ENCODE results near the gene SH2B3.

The SH2B3 gene

DNA sequence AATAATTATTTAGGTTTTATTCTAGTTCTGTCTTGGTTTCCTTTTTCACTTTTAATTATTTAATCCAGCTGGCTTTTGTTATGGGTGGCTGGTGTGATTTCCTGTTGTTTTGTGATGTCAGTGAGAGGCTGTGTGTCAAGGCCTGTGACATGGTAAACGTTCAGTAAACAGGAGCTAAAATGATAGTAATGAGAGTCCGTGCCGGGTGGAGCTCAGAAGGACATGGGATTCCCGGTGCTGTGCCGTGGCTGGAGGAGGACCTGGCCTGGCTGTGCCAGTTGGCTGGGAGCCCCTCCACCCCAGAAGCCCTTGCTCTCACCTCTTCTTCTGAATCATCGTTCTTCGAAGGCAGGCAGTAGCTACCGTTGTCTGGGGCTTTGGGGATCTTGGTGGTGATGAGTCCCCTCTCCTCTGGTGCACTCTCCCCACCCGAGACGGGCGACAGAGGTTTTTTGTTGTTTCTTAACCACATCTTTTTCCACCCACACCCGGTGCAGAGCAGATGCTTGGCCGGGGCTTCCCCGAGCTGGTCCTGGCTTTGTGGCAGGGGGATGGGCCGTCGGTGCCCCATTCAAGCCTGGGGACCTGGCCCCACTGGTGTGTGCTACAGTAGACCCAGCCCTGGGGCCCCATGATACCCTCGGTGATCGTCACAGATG, 29.1 kb downstream of the SH2B3 start:
- WGBS, 2 donors (ENCODE audit: extremely low coverage in 2 of 2, insufficient read length in 2 of 2, insufficient replicate concordance in 1 of 2) = no CpG with 5 or more reads among the region's 18 CpGs
- Histone ChIP-seq H3K9me3 (replicated peaks in 1 of 2; ENCODE audit: control insufficient read depth in 2 of 2, insufficient read depth in 1 of 2, low read depth in 1 of 2, low read length in 2 of 2) (no peaks in the 10 kb centered on the region), H3K36me3 (replicated peaks in 1 of 2; ENCODE audit: control insufficient read depth in 2 of 2, insufficient read depth in 2 of 2, low read length in 2 of 2) (no peaks in the 10 kb centered on the region), H4K8ac (ENCODE audit: low read depth, low read length) (no peak overlapping the region), H3K79me1 (ENCODE audit: low read depth, low read length) (peaks cover 9% of the 10 kb centered on the region), H3K4me3 (ENCODE audit: low read length in 2 of 2) (no peak overlapping the region), H2AFZ (ENCODE audit: low read length) (no peak overlapping the region), H2BK15ac (ENCODE audit: low read length) (no peak overlapping the region), H3K4ac (ENCODE audit: low read length) (no peak overlapping the region), H4K91ac (ENCODE audit: low read depth, low read length, poor library complexity) (no peak overlapping the region), H3K18ac (ENCODE audit: low read length) (peak overlapping the region; percentile 66), H3K4me2 (ENCODE audit: insufficient read depth, low read length, poor library complexity, severe bottlenecking) (no peak overlapping the region), H3K23ac (ENCODE audit: low read depth, low read length, poor library complexity) (no peak overlapping the region), H2BK12ac (ENCODE audit: low read length) (no peak overlapping the region), H2AK5ac (ENCODE audit: low read depth, low read length) (peak overlapping the region; percentile 72), H3K14ac (ENCODE audit: low read length) (no peak overlapping the region), H2BK120ac (ENCODE audit: low read depth, low read length) (no peak overlapping the region), H3K27me3 (ENCODE audit: control insufficient read depth in 3 of 3, insufficient read depth in 3 of 3, low read depth in 1 of 3, low read length in 3 of 3) (no peaks in the 10 kb centered on the region), H3K4me1 (ENCODE audit: control insufficient read depth in 2 of 2, insufficient read depth in 1 of 2, low read depth in 1 of 2, low read length in 2 of 2) (peaks cover 7 to 8% of the 10 kb centered on the region in 2 donors), H3K27ac (replicated peaks; ENCODE audit: low read length) (no peak overlapping the region), H3K9ac (ENCODE audit: low read depth, low read length, poor library complexity) (no peak overlapping the region), H2BK5ac (ENCODE audit: low read length) (peak overlapping the region; percentile 43)
- no peak for DNase-seq (ENCODE audit: low spot score)

- no peak overlapping the region for H4K8ac ChIP-seq (ENCODE audit: low read depth, low read length)
- H3K23ac ChIP-seq (ENCODE audit: low read depth, low read length, poor library complexity) = peak overlapping the region; percentile 97
- WGBS, 2 donors (ENCODE audit: extremely low coverage in 2 of 2, insufficient read length in 2 of 2, insufficient replicate concordance in 1 of 2) = no CpG with 5 or more reads among the region's 16 CpGs
These were observed 30.0 kb downstream of the SH2B3 start for GRCh38 chr12:111435661-111436201.

DNA sequence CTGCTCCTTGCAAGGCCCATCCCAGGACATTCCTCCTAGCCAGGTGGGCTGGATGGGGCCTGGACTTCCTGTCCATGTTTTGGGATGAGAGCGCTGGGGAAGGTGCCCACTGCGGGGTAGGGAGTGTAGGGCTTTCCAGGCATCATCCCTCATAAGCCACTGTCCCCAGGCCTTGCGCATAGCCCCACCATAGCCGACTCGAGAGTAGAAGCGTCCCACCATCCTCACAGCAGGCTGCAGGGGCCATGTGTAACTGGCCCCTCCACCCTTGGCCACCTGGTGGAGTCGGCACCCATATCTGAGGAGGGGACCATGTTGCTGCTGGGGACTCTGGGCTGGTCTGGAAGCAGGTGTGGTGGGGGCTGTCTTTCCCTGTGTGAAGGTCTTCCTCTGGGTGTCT, 30.5 kb downstream of the SH2B3 start:
- WGBS, 2 donors (ENCODE audit: extremely low coverage in 2 of 2, insufficient read length in 2 of 2, insufficient replicate concordance in 1 of 2) = no CpG with 5 or more reads among the region's 7 CpGs
- Histone ChIP-seq H3K79me1 (ENCODE audit: low read depth, low read length) (peaks cover 7% of the 10 kb centered on the region), H3K9ac (ENCODE audit: low read depth, low read length, poor library complexity) (no peak overlapping the region), H3K4ac (ENCODE audit: low read length) (no peak overlapping the region), H2AK5ac (ENCODE audit: low read depth, low read length) (no peak overlapping the region), H2BK15ac (ENCODE audit: low read length) (no peak overlapping the region), H2BK12ac (ENCODE audit: low read length) (no peak overlapping the region), H2AFZ (ENCODE audit: low read length) (no peak overlapping the region), H3K4me2 (ENCODE audit: insufficient read depth, low read length, poor library complexity, severe bottlenecking) (no peak overlapping the region), H2BK120ac (ENCODE audit: low read depth, low read length) (no peak overlapping the region), H2BK5ac (ENCODE audit: low read length) (peak overlapping the region; percentile 30), H3K4me3 (ENCODE audit: low read length in 2 of 2) (peak overlapping the region in 1 of 2 donors; percentile 29), H4K91ac (ENCODE audit: low read depth, low read length, poor library complexity) (no peak overlapping the region), H4K8ac (ENCODE audit: low read depth, low read length) (no peak overlapping the region), H3K4me1 (ENCODE audit: control insufficient read depth in 2 of 2, insufficient read depth in 1 of 2, low read depth in 1 of 2, low read length in 2 of 2) (peaks cover 0 to 7% of the 10 kb centered on the region in 2 donors), H3K18ac (ENCODE audit: low read length) (peak overlapping the region; percentile 46), H3K23ac (ENCODE audit: low read depth, low read length, poor library complexity) (no peak overlapping the region), H3K14ac (ENCODE audit: low read length) (no peak overlapping the region), H3K27ac (replicated peaks; ENCODE audit: low read length) (no peak overlapping the region), H3K27me3 (ENCODE audit: control insufficient read depth in 3 of 3, insufficient read depth in 3 of 3, low read depth in 1 of 3, low read length in 3 of 3) (no peaks in the 10 kb centered on the region), H3K9me3 (replicated peaks in 1 of 2; ENCODE audit: control insufficient read depth in 2 of 2, insufficient read depth in 1 of 2, low read depth in 1 of 2, low read length in 2 of 2) (no peaks in the 10 kb centered on the region), H3K36me3 (replicated peaks in 1 of 2; ENCODE audit: control insufficient read depth in 2 of 2, insufficient read depth in 2 of 2, low read length in 2 of 2) (peaks cover under 1% of the 10 kb centered on the region in 2 donors)
- no peak for DNase-seq (ENCODE audit: low spot score)

More at GRCh38 chr12:111435661-111436201, 30.0 kb downstream of the SH2B3 start:
- Histone ChIP-seq H2BK5ac (ENCODE audit: low read length) (peak overlapping the region; percentile 30), H3K4me1 (ENCODE audit: control insufficient read depth in 2 of 2, insufficient read depth in 1 of 2, low read depth in 1 of 2, low read length in 2 of 2) (peaks cover 0 to 7% of the 10 kb centered on the region in 2 donors), H2BK12ac (ENCODE audit: low read length) (peak overlapping the region; percentile 82), H3K4ac (ENCODE audit: low read length) (peak overlapping the region; percentile 86), H3K4me2 (ENCODE audit: insufficient read depth, low read length, poor library complexity, severe bottlenecking) (no peak overlapping the region), H3K4me3 (ENCODE audit: low read length in 2 of 2) (no peak overlapping the region), H3K9ac (ENCODE audit: low read depth, low read length, poor library complexity) (peak overlapping the region; percentile 54), H2AK5ac (ENCODE audit: low read depth, low read length) (peak overlapping the region; percentile 72), H3K9me3 (replicated peaks in 1 of 2; ENCODE audit: control insufficient read depth in 2 of 2, insufficient read depth in 1 of 2, low read depth in 1 of 2, low read length in 2 of 2) (no peaks in the 10 kb centered on the region), H3K36me3 (replicated peaks in 1 of 2; ENCODE audit: control insufficient read depth in 2 of 2, insufficient read depth in 2 of 2, low read length in 2 of 2) (no peaks in the 10 kb centered on the region), H2BK120ac (ENCODE audit: low read depth, low read length) (no peak overlapping the region), H3K27me3 (ENCODE audit: control insufficient read depth in 3 of 3, insufficient read depth in 3 of 3, low read depth in 1 of 3, low read length in 3 of 3) (no peaks in the 10 kb centered on the region), H3K14ac (ENCODE audit: low read length) (peak overlapping the region; percentile 60), H3K79me1 (ENCODE audit: low read depth, low read length) (peaks cover 7% of the 10 kb centered on the region), H3K27ac (replicated peaks; ENCODE audit: low read length) (no peak overlapping the region), H4K91ac (ENCODE audit: low read depth, low read length, poor library complexity) (no peak overlapping the region), H2AFZ (ENCODE audit: low read length) (no peak overlapping the region), H2BK15ac (ENCODE audit: low read length) (peak overlapping the region; percentile 70), H3K18ac (ENCODE audit: low read length) (peak overlapping the region; percentile 81)
- no peak for DNase-seq (ENCODE audit: low spot score)

DNA sequence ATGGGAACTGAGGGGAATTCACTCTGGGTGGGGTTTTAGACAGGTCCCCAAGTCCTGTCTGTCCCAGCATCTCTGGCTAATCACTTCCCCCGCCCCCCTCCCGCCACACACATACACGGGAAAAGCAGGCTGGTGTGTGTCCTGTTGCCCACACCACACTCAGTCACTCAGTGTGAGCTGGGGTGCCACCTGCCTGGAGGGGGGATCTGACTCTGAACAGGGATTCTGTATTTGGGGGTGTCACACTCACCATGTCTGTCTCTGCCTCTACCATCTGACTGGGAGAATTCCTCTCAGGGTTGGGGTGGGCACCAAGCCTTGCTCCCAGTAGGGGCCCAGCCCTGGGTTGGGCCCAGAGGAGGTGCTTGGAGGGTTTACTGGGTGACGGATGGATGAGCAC, 31.1 kb downstream of the SH2B3 start:
- no peak overlapping the region for H4K8ac ChIP-seq (ENCODE audit: low read depth, low read length)
- no peak overlapping the region for H2AK5ac ChIP-seq (ENCODE audit: low read depth, low read length)
- H2BK12ac ChIP-seq (ENCODE audit: low read length) = no peak overlapping the region
- H3K36me3 ChIP-seq (replicated peaks in 1 of 2; ENCODE audit: control insufficient read depth in 2 of 2, insufficient read depth in 2 of 2, low read length in 2 of 2) = peaks cover 3 to 6% of the 10 kb centered on the region in 2 donors
- no peak overlapping the region for H3K4me2 ChIP-seq (ENCODE audit: insufficient read depth, low read length, poor library complexity, severe bottlenecking)
- no peak overlapping the region for H3K14ac ChIP-seq (ENCODE audit: low read length)
- H2BK120ac ChIP-seq (ENCODE audit: low read depth, low read length) = no peak overlapping the region
- peak overlapping the region; percentile 48 for H3K18ac ChIP-seq (ENCODE audit: low read length)
- no peaks in the 10 kb centered on the region for H3K9me3 ChIP-seq (replicated peaks in 1 of 2; ENCODE audit: control insufficient read depth in 2 of 2, insufficient read depth in 1 of 2, low read depth in 1 of 2, low read length in 2 of 2)
- H3K27me3 ChIP-seq (ENCODE audit: control insufficient read depth in 3 of 3, insufficient read depth in 3 of 3, low read depth in 1 of 3, low read length in 3 of 3) = no peaks in the 10 kb centered on the region
- no peak overlapping the region for H3K23ac ChIP-seq (ENCODE audit: low read depth, low read length, poor library complexity)
- H3K4ac ChIP-seq (ENCODE audit: low read length) = no peak overlapping the region
- no peak overlapping the region for H2AFZ ChIP-seq (ENCODE audit: low read length)
- peaks cover 0 to 7% of the 10 kb centered on the region in 2 donors for H3K4me1 ChIP-seq (ENCODE audit: control insufficient read depth in 2 of 2, insufficient read depth in 1 of 2, low read depth in 1 of 2, low read length in 2 of 2)
- H2BK15ac ChIP-seq (ENCODE audit: low read length) = no peak overlapping the region
- H3K27ac ChIP-seq (replicated peaks; ENCODE audit: low read length) = no peak overlapping the region
- no CpG with 5 or more reads among the region's 4 CpGs for WGBS, 2 donors (ENCODE audit: extremely low coverage in 2 of 2, insufficient read length in 2 of 2, insufficient replicate concordance in 1 of 2)
- H3K9ac ChIP-seq (ENCODE audit: low read depth, low read length, poor library complexity) = no peak overlapping the region
- no peak overlapping the region for H2BK5ac ChIP-seq (ENCODE audit: low read length)
- H4K91ac ChIP-seq (ENCODE audit: low read depth, low read length, poor library complexity) = no peak overlapping the region
- H3K4me3 ChIP-seq (ENCODE audit: low read length in 2 of 2) = no peak overlapping the region
- DNase-seq (ENCODE audit: low spot score) = no peak
- peaks cover 7% of the 10 kb centered on the region for H3K79me1 ChIP-seq (ENCODE audit: low read depth, low read length)

All from neuronal stem cell (in vitro differentiated cells).